Inferior parietal cortex (tissue), 1 donor: ENCODE results near the gene PNMA6A.
"Not testable (repeated sequence)": the region's sequence is repeated elsewhere in the genome, so short reads cannot be mapped to it uniquely, and the experiment has no call there.

Source experiments
- DNase-seq: peaks from one replicate; pipeline ENCODE4 v3.0.0-alpha.2; 2016; ENCODE audit errors: extremely low spot score

The PNMA6A gene

GRCh38 chrX:153071909-153072583, at the start of gene PNMA6A:
Gene PNMA6A, plus strand, starts transcription at chrX:153072454. Its CDS starts 609 bp downstream, at chrX:153073063.
- not testable (repeated sequence) for DNase-seq

GRCh38 chrX:153026501-153026900, 45.8 kb upstream of the PNMA6A start:
- DNase-seq: not testable (repeated sequence)

GRCh38 chrX:153028487-153028886, 43.8 kb upstream of the PNMA6A start:
- DNase-seq: not testable (repeated sequence)

- DNase-seq: no peak
Observed at GRCh38 chrX:153029162-153029561, 43.1 kb upstream of the PNMA6A start.

- DNase-seq: no peak
Observed at GRCh38 chrX:153029875-153030274, 42.4 kb upstream of the PNMA6A start.

GRCh38 chrX:153030801-153031200, 41.5 kb upstream of the PNMA6A start:
- DNase-seq: no peak

- DNase-seq: peak; percentile 67
Observed at GRCh38 chrX:153032397-153033118, 39.7 kb upstream of the PNMA6A start.

- DNase-seq: no peak
Observed at GRCh38 chrX:153049093-153049492, 23.2 kb upstream of the PNMA6A start.

- DNase-seq: no peak
Observed at GRCh38 chrX:153052534-153052933, 19.7 kb upstream of the PNMA6A start.

GRCh38 chrX:153055871-153056749, 16.1 kb upstream of the PNMA6A start, which contains the start of gene PNMA3:
Gene PNMA3, plus strand, starts transcription at chrX:153056470. Its CDS starts 586 bp downstream, at chrX:153057056.
- no peak for DNase-seq

- no peak for DNase-seq
Observed at GRCh38 chrX:153057281-153057680, 15.0 kb upstream of the PNMA6A start.

GRCh38 chrX:153059191-153060094, 12.8 kb upstream of the PNMA6A start:
- DNase-seq: no peak

GRCh38 chrX:153060095-153060445, 12.2 kb upstream of the PNMA6A start:
- no peak for DNase-seq

- no peak for DNase-seq
Observed at GRCh38 chrX:153061732-153062131, 10.5 kb upstream of the PNMA6A start.

GRCh38 chrX:153063315-153063714, 8.9 kb upstream of the PNMA6A start:
- no peak for DNase-seq

- no peak for DNase-seq
Observed at GRCh38 chrX:153064061-153064460, 8.2 kb upstream of the PNMA6A start.

GRCh38 chrX:153065389-153065788, 6.9 kb upstream of the PNMA6A start:
- no peak for DNase-seq

- not testable (repeated sequence) for DNase-seq
Observed at GRCh38 chrX:153066402-153066801, 5.9 kb upstream of the PNMA6A start.

- DNase-seq: not testable (repeated sequence)
Observed at GRCh38 chrX:153073331-153073730, 1.1 kb downstream of the PNMA6A start.

GRCh38 chrX:153074262-153074899, 2.1 kb downstream of the PNMA6A start:
- no peak for DNase-seq

- DNase-seq: no peak
Observed at GRCh38 chrX:153074935-153075334, 2.7 kb downstream of the PNMA6A start.
